T-helper 2 cell treated with Interferon-gamma antibody and Interleukin-4, amounts not matched to agents 100 ng/mL and 5 ng/mL, for 36 hours (primary cell): ENCODE results near the gene DEK. TPM values are rescaled to one million over a fixed set of nuclear protein-coding genes. Genes with fewer than 3 reads are reported as not detected.
"Not testable (repeated sequence)": the region's sequence is repeated elsewhere in the genome, so short reads cannot be mapped to it uniquely, and the experiment has no call there.

Source experiments
- intact Hi-C: fragments of 100-400 bp; cut with micrococcal nuclease; formaldehyde crosslinking; loops from one replicate; pipeline ENCODE4 v1.15.1; 2023
- total RNA-seq: library from RNA; stranded (reverse); gene quantifications from 2 replicates; pipeline ENCODE4 v1.2.3, GENCODE V29; 2022

Gene DEK, protein sequence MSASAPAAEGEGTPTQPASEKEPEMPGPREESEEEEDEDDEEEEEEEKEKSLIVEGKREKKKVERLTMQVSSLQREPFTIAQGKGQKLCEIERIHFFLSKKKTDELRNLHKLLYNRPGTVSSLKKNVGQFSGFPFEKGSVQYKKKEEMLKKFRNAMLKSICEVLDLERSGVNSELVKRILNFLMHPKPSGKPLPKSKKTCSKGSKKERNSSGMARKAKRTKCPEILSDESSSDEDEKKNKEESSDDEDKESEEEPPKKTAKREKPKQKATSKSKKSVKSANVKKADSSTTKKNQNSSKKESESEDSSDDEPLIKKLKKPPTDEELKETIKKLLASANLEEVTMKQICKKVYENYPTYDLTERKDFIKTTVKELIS
- total RNA-seq = 216 and 226 TPM in 2 replicates

DNA sequence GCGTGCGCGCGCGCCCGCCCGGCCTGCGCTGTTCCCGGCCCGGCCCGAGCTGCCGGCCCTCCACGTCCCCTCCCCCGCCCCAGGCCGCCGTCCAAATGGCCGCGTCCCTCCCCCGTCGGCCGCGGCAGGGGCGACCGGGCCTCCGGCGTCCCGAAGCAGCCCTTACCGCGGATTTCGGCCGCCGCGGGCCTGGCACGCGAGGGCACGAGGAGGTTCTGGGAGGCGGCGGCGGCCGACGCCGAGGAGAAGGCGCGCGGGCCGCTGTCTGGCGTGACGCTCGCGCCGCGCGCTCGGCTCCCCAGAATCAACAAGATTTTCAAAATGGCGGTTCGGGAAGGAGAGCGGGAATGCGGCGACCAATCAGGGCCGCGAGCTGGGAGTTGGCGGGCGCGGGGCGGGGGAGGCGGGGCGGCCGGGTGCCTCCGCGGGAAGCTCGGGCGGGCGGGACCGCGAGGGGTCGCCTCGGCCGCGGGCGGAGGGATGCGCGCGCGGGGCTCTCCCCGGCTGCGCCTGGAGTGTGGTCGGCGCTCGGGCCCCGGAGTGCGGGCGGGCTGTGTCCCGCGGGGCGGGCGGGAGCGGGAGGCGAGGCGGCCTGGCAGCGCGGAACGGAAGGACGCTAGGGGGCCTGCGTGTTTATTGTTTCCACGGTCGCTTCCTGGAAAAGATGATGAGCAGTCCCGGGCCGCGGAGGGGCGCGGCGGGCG, at the start of gene DEK:
Gene DEK, minus strand, starts transcription at position 312 of the 704 bp plus-strand sequence. CDS start 543 bp downstream, outside the sequence.
- intact Hi-C loops = loop anchor here (1.0 to 10.0 kb wide), 4 partner anchors 109 to 1950 kb away; partner anchors contain the start of genes FAM8A1, KDM1B, MBOAT1 and NUP153

DNA sequence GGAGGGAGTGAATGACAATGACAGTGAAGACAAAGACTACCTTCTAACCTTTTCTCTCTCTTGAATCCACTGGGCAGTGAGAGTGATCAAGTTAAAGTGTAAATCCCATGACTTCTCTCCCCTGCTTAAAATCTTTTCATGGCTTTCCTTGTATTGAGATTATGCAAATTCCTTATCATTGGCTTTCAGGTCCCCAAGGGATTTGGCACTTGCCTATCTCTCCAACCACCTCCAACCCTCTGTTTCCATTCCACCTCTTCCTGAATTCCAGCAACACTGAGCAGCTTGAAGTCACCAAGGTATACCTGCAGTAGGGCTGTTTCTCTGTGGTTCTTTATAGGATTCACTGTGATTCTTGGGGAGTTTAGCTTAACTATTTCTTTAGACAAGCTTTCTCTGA, 48.0 kb upstream of the DEK start:
- intact Hi-C loops = no loop called here

DNA sequence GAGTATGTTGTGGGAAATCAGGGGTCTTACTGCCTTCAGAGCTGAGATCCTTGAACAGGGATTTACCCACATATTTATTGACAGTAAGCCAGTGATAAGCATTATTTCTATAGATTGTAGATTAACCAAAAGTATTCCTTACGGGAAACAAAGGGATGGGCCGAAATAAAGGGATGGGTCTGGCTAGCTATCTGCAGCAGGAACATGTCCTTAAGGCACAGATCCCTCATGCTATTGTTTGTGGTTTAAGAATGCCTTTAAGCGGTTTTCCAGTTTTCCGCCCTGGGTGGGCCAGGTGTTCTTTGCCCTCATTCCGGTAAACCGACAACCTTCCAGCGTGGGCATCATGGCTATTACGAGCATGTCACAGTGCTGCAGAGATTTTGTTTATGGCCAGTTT, 45.7 kb upstream of the DEK start:
- intact Hi-C loops = not testable (repeated sequence)

DNA sequence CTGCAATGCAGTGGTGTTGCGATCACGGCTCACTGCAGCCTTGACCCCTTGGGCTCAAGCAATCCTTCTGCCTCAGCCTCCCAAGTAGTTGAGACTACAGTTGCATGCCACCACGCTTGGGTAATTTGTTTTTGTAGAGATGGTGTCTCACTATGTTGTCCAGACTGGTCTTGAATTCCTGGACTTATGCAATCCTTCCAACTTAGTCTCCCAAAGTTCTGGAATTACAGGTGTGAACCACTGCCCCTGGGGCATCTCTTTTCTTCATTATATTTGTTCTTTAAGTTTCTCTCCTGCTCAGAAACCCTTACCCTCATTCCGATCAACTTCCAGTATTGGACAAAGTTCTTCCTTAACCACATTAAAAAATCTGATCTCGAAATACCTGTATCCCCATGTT, 44.7 kb upstream of the DEK start:
- intact Hi-C loops = no loop called here

DNA sequence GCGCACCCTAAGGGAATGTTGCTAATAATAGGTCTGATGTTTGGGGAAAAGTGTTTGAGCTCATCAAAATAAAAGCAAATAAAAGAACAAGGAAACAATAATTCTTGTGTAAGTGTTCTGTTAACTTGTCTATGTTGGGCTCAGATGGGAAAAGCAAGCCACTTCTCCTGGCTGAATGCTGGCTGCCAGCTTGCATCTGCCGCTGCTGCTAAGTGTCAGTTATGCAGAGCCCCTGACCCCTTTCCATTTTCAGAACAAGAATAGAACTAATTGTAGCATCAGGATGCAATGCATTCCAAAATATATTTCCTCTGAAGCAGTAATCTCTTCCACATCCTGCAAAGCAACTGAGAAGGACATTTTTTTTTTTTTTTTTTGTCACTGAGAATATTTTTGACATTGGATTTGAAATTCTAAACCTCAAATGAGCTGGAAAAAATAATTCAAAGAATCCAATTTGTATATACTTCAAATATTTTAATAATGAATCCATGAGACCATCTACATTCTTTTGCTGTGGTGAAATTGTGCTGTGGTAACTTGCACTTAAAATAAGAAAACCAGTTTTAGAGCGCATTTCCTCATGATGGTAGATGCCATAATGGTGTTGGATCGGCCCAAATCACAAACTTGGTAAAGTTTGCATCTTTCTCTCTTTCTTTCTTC, 43.9 kb upstream of the DEK start:
- intact Hi-C loops = no loop called here

DNA sequence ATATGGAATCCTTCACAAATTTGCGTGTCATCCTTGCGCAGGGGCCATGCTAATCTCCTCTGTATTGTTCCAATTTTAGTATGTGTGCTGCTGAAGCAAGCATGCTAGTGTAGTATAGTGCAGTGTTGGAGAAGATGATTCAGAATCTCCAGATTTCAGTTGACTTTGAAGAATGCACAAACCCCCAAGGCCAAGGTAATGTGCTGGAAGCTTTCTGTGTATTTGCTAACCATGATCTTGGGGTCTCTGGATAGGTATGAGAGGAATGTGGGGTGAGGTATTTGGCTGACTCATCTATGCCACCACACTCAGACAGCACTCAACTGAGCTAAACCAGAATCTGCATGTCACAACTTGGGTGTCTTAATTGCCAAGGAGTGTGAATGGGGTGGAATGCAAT, 42.6 kb upstream of the DEK start:
- intact Hi-C loops = no loop called here

DNA sequence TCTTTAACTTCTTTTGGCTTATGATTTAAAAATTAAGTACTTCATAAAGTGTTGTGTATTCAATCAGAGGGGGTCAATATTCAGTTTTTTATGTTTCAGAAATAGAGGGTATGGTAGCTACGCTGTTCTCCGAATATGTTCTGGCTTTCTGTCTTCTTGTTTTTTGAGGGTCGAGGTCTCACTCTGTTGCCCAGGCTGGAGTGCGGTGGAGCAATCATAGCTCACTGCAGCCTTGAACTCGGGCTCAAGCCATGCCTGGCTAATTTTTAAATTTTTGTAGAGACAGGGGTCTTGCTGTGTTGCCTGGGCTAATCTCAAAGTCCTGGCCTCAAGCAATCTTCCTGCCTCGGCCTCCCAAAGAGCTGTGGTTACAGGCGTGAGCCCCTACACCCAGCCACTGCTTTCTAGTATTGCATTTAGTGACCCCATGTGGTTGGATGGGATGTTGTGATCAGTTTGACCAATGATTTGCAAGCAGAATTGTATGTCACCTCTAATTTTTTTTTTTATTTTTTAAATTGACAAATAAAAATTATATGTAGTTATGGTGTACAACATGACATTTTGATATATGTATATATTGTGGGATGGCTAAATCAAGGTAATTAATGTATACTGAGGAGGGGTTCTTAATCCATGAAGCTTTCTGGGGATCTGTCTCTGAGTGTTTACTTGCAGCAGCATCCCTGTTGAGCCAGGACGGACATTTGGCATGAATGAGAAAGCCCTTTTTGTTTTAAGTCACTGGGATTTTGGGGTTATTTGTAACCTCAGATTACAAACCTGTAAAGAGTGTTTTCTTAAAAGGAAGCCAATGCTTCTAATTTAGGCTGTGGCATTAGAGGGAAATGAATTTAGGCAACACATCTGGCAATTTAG, 38.5 kb upstream of the DEK start:
- intact Hi-C loops = no loop called here

DNA sequence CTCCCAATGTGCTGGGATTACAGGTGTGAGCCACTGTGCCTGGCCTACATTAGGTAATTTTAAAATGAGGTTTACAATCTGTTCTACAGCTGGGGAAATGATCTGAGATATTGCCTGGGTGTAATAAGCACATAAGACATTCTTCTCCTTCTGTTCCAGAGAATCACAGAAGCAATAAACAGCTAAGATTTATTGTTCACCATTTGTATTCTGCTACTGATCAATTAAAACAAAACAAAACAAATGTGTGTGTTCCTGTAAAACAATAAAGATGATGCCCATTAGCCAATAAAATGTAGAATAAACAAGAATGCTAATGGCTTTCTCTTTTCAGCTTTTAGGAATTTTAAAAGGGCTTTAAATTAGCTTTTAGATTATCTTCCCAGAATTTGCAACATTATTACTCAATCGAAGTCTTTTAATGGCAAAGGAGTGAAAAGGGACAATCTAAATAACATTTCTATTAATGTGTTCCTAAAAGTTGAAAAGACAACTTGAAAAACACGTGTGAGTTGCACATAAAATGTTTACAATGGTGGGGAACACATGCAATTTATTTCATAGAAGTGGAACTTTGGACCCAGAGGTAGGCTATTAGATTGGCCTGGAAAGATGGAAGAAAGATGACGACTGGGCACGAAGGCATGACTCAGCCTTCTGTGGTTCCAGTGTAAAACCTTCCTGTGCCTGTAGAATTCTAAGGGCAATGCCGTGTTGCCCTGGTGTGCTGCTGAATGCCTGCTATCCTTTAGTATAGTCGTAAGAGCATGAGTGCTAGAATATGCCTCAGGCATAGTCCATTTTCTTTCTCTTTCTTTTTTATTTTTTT, 29.0 kb upstream of the DEK start:
- intact Hi-C loops = no loop called here

DNA sequence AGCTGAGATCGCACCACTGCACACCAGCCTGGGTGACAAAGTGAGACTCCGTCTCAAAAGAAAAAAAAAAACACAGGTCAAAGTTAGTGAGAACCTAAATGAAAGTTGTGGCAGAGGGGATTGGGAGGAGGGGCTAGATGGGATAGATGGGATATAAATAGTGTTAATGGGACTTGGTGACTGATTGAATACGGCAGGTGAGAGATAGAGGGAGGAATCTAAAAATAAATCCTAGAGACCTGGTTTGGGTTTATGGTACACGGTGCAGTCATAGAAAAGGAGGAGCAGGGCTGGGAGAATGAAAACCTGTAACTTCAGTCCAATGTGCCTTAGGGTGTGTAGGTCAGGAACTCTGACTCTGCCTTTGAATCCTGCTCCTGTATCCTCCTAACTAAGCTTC, 25.0 kb upstream of the DEK start:
- intact Hi-C loops = no loop called here

DNA sequence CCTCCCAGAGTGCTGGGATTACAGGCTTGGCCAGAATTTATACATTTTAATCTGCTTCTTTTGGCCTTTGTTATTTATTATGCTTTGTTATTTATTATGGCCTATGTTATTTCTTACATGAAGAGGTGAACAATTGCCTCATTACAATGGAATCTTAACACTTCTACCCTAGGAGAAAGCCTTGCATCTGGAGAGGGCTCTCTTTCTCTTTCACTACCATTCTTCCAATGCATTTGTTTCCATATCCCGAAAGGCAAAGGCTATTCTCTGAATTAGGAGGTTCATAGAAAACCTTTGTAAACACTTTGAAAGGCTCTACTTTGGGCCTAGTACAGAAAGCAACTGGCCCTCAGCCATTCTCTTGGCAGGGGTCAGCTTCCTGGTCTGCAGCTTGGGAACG, 19.9 kb upstream of the DEK start:
- intact Hi-C loops = no loop called here

DNA sequence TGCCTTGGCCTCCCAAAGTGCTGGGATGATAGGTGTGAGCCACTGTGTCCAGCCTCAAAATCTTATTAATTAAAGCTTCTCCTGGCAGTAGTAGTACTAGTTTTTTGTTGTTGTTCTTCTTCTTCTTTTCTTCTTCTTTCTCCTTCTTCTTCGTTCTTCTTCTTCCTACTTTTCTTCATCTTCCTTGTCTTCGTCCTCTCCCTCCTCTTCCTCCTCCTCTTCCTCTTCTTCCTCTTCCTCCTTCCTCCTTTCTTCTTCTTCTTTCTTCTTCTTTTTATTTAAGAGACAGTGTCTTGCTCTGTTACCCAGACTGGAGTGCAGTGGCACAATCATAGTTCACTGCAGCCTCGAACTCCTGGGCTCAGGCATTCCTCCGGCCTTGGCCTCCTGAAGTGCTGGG, 17.2 kb upstream of the DEK start:
- intact Hi-C loops = no loop called here

DNA sequence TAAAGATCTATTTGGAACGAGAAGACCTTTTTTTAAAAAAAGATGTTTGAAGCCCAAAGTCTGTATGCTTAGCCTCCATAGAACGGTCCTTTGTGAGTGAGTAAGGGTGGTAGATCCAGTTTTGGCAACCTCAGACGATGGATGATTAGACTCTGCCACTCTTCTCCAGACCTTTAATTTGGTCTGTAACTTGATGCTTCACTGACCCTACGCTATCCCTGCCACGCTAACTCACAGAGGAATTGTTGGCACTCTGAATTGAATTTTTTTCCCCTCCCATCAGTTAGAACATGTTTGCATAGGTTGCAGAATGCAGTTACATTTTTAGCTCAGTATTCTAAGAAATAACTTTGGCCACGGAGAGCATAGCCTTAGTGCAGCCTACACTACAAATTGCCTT, 15.8 kb upstream of the DEK start:
- intact Hi-C loops = no loop called here

DNA sequence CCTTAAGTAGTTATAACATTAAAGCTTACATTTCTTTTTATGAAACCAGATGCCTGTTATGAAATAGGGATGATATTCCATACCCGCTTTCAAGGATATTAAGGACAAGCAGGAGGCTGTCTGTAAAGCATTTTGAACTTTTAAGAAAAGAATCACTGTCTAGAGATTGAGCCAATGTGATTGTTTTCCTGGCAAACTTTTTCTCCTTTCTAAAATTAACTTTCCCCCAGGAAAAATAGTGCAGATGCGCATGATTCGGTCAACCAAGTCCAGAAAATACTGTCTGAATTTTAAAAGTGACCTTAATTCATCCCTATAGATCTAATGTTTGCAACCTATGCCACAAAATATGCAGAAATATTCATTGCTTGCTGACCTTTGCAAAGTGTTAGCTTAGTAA, 15.1 kb upstream of the DEK start:
- intact Hi-C loops = no loop called here

DNA sequence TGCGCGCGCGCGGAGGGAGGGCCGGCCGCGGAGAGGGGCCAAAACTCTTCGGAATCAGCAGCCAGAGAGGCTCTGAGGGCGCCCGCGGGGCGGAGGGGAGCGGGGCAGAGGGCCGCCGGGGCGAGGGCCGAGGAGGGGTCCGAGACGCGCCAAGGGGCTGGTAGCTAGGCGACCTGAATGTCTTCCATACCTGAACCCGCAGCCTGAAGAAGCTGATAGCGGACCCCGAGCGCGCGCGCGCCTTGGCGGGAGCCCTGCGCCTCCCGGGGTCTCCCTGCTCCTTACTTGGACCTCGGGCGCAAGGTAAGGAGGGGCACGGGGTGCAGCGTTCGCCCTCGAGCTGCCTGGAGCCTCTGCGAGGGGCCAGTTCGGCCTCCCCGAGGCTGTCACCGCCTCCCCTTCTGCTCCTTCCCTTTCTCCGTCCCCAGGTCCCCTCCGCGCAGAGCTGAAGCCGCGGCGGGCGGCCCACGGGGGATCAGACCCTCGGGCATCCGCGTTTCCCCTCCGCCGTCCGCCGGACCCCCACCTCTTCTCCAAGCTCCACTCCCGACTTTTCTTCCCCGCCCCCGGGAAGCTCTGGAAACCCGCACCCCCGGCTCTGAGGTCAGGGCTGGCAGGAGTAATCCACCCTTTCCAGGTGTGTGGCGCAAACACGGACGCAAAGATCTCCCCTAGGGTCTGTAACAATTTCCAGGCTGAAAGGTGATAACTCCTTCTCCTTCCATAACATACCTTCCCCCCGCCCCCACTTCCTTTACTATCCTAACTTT, 13.1 kb upstream of the DEK start:
- intact Hi-C loops = no loop called here

DNA sequence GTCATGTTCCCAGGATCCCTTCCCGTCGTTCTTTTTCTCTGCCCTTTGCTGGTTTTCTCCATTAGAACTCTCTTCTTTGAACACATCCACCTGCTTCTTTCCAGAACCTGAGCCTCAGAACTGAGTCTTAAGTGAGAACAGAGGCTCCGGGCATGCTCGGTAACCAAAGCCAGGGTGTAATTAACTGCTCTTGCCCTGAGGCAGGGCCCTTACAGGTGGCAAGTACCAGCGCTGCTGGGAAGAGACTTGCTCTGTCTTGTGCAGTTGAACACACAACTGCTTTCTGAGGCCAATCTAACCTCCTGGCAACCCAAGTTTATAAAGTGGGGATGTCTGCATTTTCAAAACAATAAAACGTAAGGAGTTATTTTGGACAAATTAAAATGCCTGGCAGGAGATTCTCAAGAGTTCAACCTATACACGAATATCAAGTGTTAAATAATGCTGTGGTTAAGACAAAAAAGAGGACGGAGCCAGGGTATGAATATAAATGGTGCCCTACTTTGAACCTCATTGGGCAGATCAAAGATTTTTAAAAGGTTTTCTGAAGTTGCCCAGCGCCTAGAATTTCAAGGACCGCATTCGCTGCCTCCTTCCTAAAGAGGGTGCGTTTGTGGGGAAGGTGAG, 12.4 kb upstream of the DEK start:
- intact Hi-C loops = no loop called here

DNA sequence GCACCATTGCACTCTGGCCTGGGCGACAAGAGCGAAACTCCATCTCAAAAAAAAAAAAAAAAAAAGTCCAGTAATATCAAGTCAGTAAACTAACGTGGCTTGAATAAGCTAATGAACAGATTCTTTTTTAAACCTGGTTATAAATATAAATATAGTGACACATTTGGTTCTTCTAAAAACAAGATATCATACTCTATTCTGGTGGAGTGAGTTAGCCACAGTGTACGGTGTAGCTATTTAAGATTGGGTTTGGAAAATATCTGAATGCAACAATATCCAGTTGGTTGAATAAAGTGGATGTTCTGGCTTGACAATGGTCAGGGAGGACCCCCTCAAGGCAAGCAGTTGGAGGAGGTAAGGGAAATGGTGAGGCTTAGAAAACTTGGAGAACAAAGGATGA, 5.9 kb upstream of the DEK start:
- intact Hi-C loops = no loop called here

DNA sequence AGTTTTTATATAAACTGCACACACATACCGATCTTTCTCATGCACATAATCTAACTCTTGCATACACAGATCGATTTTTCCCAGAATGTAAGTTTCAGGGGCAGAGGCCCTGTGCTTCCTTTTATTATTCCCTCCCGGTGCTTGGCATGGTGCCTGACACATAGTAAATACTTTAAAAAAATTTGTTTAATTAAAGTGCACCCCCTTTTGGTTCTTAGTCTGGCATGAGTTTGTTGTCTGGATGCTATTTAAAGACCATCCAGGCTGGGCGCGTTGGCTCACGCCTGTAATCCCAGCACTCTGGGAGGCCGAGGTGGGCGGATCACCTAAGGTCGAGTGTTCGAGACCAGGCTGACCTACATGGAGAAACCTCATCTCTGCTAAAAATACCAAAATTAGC, 5.4 kb upstream of the DEK start:
- intact Hi-C loops = loop anchor here (10.0 kb wide), 1 partner anchor 1945 kb away; the partner anchor contains the start of gene MBOAT1

DNA sequence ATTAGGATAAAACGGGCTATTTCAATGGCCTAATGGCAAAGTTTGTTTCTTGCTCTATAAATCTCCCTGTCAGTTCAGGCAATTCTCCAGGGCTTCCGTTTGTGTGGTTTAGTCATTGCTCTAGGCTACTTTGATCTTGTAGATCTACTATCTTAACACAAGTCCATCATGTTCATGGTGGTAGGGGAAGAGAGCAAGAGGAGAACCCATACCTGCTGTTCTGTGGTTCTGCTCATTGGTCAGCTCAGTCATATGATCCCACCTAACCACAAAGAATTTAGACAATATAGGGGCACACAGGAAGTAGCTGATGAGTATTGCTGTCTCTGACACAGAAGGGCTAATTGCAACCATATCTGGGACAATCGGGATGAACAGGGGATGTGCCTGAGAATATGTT, 4.9 kb upstream of the DEK start:
- intact Hi-C loops = loop anchor here (10.0 kb wide), 1 partner anchor 1946 kb away; the partner anchor contains the start of gene MBOAT1

DNA sequence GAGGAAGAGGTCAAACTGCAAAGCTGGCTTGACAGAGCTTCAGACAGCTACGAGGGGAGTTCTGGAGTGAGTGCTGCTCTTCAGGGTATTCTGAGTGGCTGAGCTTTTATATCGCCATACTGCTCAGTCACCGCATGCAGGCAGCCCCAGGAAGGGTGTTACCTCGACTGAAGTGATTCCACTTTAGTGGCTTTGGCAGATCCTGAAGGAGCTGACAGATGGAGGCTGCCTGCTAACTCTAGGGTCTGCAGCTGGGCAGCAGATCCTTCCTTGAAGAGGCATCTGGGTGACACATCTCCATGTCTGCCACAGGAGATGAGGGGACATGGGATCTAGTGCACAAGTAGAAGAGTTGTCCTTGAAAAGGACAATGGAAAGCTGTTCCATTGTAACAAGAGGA, 3.7 kb upstream of the DEK start:
- intact Hi-C loops = loop anchor here (10.0 kb wide), 1 partner anchor 1947 kb away; the partner anchor contains the start of gene MBOAT1
